H9 (cell line): ENCODE data around the gene CLEC1A. TPM values are rescaled to one million over a fixed set of nuclear protein-coding genes. Genes with fewer than 3 reads are reported as not detected.

Experiments used
- DNase-seq: peaks from one replicate; pipeline ENCODE4 v3.0.0-alpha.2; 2017
- H2AFZ ChIP-seq: one replicate; pipeline ENCODE4 v1.6.1; 2013; ENCODE audit warnings: mild to moderate bottlenecking, low read length, control low read depth, moderate library complexity
- H2AK5ac ChIP-seq: 2 replicates; pipeline ENCODE4 v1.6.1; 2013; ENCODE audit warnings: low read length, control low read depth, mixed read lengths; ENCODE audit not compliant: insufficient read length
- H2BK120ac ChIP-seq: one replicate; pipeline ENCODE4 v1.6.1; 2013; ENCODE audit warnings: low read depth, mild to moderate bottlenecking, low read length, control low read depth, inconsistent platforms; ENCODE audit not compliant: poor library complexity, severe bottlenecking
- H2BK12ac ChIP-seq: 2 replicates; pipeline ENCODE4 v1.6.1; 2013; ENCODE audit warnings: low read length, control low read depth, mixed read lengths, low read depth; ENCODE audit not compliant: insufficient read length
- H2BK15ac ChIP-seq: 2 replicates; pipeline ENCODE4 v1.6.1; 2013; ENCODE audit warnings: low read depth, low read length, control low read depth
- H2BK20ac ChIP-seq: one replicate; pipeline ENCODE4 v1.6.1; 2013; ENCODE audit warnings: low read depth, mild to moderate bottlenecking, low read length, control low read depth, inconsistent platforms; ENCODE audit not compliant: poor library complexity, severe bottlenecking
- H2BK5ac ChIP-seq: 2 replicates; pipeline ENCODE4 v1.6.1; 2013; ENCODE audit warnings: low read length, control low read depth, mixed read lengths; ENCODE audit not compliant: insufficient read length
- H3K14ac ChIP-seq: 2 replicates; pipeline ENCODE4 v1.6.1; 2013; ENCODE audit warnings: low read length, control low read depth; ENCODE audit not compliant: insufficient read depth
- H3K18ac ChIP-seq: 2 replicates; pipeline ENCODE4 v1.6.1; 2013; ENCODE audit warnings: low read depth, mild to moderate bottlenecking, mixed read lengths, low read length, control low read depth; ENCODE audit not compliant: insufficient read length
- H3K23ac ChIP-seq: 2 replicates; pipeline ENCODE4 v1.6.1; 2013; ENCODE audit warnings: low read length, control low read depth, mixed read lengths, low read depth; ENCODE audit not compliant: insufficient read length
- H3K23me2 ChIP-seq: 2 replicates; pipeline ENCODE4 v1.6.1; 2013; ENCODE audit warnings: low read depth, mild to moderate bottlenecking, mixed read lengths, low read length, control low read depth; ENCODE audit not compliant: insufficient read length, poor library complexity, severe bottlenecking
- H3K27ac ChIP-seq: 2 replicates; pipeline ENCODE4 v1.5.1; 2013; ENCODE audit warnings: low read length, control low read depth, mixed read lengths, low read depth; ENCODE audit not compliant: insufficient read length
- H3K27me3 ChIP-seq: 2 replicates; pipeline ENCODE4 v1.6.1; 2013; ENCODE audit warnings: low read length, control low read depth, inconsistent platforms; ENCODE audit not compliant: insufficient read depth
- H3K4ac ChIP-seq: 2 replicates; pipeline ENCODE4 v1.6.1; 2013; ENCODE audit warnings: low read depth, mild to moderate bottlenecking, control low read depth, inconsistent platforms, low read length, moderate library complexity
- H3K4me1 ChIP-seq: 2 replicates; pipeline ENCODE4 v1.6.1; 2013; ENCODE audit warnings: low read length, control low read depth, inconsistent platforms; ENCODE audit not compliant: insufficient read depth
- H3K4me2 ChIP-seq: 2 replicates; pipeline ENCODE4 v1.6.1; 2013; ENCODE audit warnings: low read length, control low read depth, mixed read lengths; ENCODE audit not compliant: insufficient read length, insufficient read depth
- H3K56ac ChIP-seq: 2 replicates; pipeline ENCODE4 v1.6.1; 2013; ENCODE audit warnings: low read depth, mild to moderate bottlenecking, mixed read lengths, low read length, control low read depth; ENCODE audit not compliant: insufficient read length
- H3K79me1 ChIP-seq: 2 replicates; pipeline ENCODE4 v1.6.1; 2013; ENCODE audit warnings: low read depth, mild to moderate bottlenecking, moderate library complexity, low read length, control low read depth, inconsistent platforms; ENCODE audit not compliant: insufficient read depth, poor library complexity, severe bottlenecking
- H3K79me2 ChIP-seq: 2 replicates; pipeline ENCODE4 v1.6.1; 2013; ENCODE audit warnings: low read length, control low read depth, inconsistent platforms; ENCODE audit not compliant: insufficient read depth
- H3K9ac ChIP-seq: 2 replicates; pipeline ENCODE4 v1.6.1; 2013; ENCODE audit warnings: low read length, control low read depth, mixed read lengths; ENCODE audit not compliant: insufficient read length; ENCODE audit errors: extremely low read depth
- H3K9me3 ChIP-seq: one replicate; pipeline ENCODE4 v1.6.1; 2013; ENCODE audit warnings: low read depth, low read length, inconsistent platforms; ENCODE audit not compliant: control insufficient read depth
- H3T11ph ChIP-seq: one replicate; pipeline ENCODE4 v1.6.1; 2013; ENCODE audit warnings: mild to moderate bottlenecking, low read length, control low read depth, inconsistent platforms
- H4K20me1 ChIP-seq: one replicate; pipeline ENCODE4 v1.6.1; 2013; ENCODE audit not compliant: control insufficient read depth, insufficient read length, insufficient read depth
- H4K5ac ChIP-seq: 2 replicates; pipeline ENCODE4 v1.6.1; 2013; ENCODE audit warnings: low read depth, mild to moderate bottlenecking, mixed read lengths, low read length, control low read depth; ENCODE audit not compliant: insufficient read length
- H4K8ac ChIP-seq: replicated peaks from 2 replicates; pipeline ENCODE4 v1.6.1; 2013; ENCODE audit warnings: low read length, control low read depth, mixed read lengths, low read depth; ENCODE audit not compliant: insufficient read length
- H4K91ac ChIP-seq: 2 replicates; pipeline ENCODE4 v1.6.1; 2013; ENCODE audit warnings: low read depth, mild to moderate bottlenecking, moderate library complexity, mixed read lengths, low read length, control low read depth; ENCODE audit not compliant: insufficient read length
- H3K27ac Mint-ChIP-seq, 3 experiments: 2 replicates in 2 of 3; 3 replicates in 1 of 3; pipeline ENCODE4 v1.8.0; 2020 to 2021; ENCODE audit warnings: mixed read lengths in 3 of 3, mild to moderate bottlenecking in 1 of 3, moderate library complexity in 1 of 3
- H3K27me3 Mint-ChIP-seq: 2 replicates; pipeline ENCODE4 v1.8.0; 2021; ENCODE audit warnings: low read depth, mild to moderate bottlenecking, moderate library complexity, mixed read lengths
- H3K36me3 Mint-ChIP-seq, 3 experiments: 2 replicates in 2 of 3; 3 replicates in 1 of 3; pipeline ENCODE4 v1.8.0; 2020 to 2021; ENCODE audit warnings: low read depth in 3 of 3, mixed read lengths in 3 of 3; ENCODE audit not compliant: insufficient read depth in 1 of 3
- H3K4me1 Mint-ChIP-seq, 2 experiments: 2 replicates each; pipeline ENCODE4 v1.8.0; 2020; ENCODE audit warnings: mixed read lengths in 2 of 2
- H3K4me3 Mint-ChIP-seq, 2 experiments: 2 replicates in 1 of 2; 3 replicates in 1 of 2; pipeline ENCODE4 v1.8.0; 2020 to 2021; ENCODE audit warnings: mild to moderate bottlenecking in 2 of 2, mixed read lengths in 2 of 2, moderate library complexity in 1 of 2
- H3K9me3 Mint-ChIP-seq, 2 experiments: 2 replicates in 1 of 2; 3 replicates in 1 of 2; pipeline ENCODE4 v1.8.0; 2020; ENCODE audit warnings: mild to moderate bottlenecking in 2 of 2, mixed read lengths in 2 of 2, moderate library complexity in 1 of 2
- WGBS: extraction: QIAGEN DNeasy Blood & Tissue Kit; methylation state at CpG from one replicate; pipeline ENCODE4 v1.1.7; 2013; ENCODE audit warnings: missing lambda C conversion rate, low lambda C conversion rate, mixed read lengths; ENCODE audit not compliant: insufficient read length; ENCODE audit errors: extremely low coverage; 5-methylcytosine and 5-hydroxymethylcytosine counted together
- total RNA-seq: library from RNA; stranded (reverse); gene quantifications from 2 replicates; pipeline ENCODE4 v1.2.1, GENCODE V29; 2021
- TF ChIP-seq, protein P1 (sequence below): fragments of 200-600 bp; sonication (generic); conservative IDR thresholded peaks from 3 replicates; pipeline ENCODE4 v1.8.0; 2021; ENCODE audit warnings: antibody characterized with exemption, mild to moderate bottlenecking

CLEC1A gene
- total RNA-seq, 1 experiment from 2014 or later: not detected

- H3K4me1 ChIP-seq: no peaks in the 10 kb centered on the region
- no peak overlapping the region for H3K4me2 ChIP-seq
- no peaks in the 10 kb centered on the region for H3K23me2 ChIP-seq
- TF ChIP-seq, protein P1, sequence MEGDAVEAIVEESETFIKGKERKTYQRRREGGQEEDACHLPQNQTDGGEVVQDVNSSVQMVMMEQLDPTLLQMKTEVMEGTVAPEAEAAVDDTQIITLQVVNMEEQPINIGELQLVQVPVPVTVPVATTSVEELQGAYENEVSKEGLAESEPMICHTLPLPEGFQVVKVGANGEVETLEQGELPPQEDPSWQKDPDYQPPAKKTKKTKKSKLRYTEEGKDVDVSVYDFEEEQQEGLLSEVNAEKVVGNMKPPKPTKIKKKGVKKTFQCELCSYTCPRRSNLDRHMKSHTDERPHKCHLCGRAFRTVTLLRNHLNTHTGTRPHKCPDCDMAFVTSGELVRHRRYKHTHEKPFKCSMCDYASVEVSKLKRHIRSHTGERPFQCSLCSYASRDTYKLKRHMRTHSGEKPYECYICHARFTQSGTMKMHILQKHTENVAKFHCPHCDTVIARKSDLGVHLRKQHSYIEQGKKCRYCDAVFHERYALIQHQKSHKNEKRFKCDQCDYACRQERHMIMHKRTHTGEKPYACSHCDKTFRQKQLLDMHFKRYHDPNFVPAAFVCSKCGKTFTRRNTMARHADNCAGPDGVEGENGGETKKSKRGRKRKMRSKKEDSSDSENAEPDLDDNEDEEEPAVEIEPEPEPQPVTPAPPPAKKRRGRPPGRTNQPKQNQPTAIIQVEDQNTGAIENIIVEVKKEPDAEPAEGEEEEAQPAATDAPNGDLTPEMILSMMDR: no peak
- H2BK12ac ChIP-seq: no peak overlapping the region
- H2BK120ac ChIP-seq: no peak overlapping the region
- no peak overlapping the region for H3K4ac ChIP-seq
- no peak overlapping the region for H3K27ac ChIP-seq
- H3K79me1 ChIP-seq: no peaks in the 10 kb centered on the region
- H3K14ac ChIP-seq: no peak overlapping the region
- H2BK20ac ChIP-seq: no peak overlapping the region
- H3K79me2 ChIP-seq: no peaks in the 10 kb centered on the region
- H2AK5ac ChIP-seq: no peak overlapping the region
- Mint-ChIP-seq H3K27me3 (no peaks in the 10 kb centered on the region), H3K9me3 (no peaks in the 10 kb centered on the region; a peak in 2 of 5 replicates), H3K4me3 (no peak overlapping the region), H3K27ac (no peak overlapping the region; a peak in 1 of 7 replicates), H3K4me1 (no peaks in the 10 kb centered on the region), H3K36me3 (no peaks in the 10 kb centered on the region)
- H4K8ac ChIP-seq: no peak overlapping the region
- H3K9ac ChIP-seq: no peak overlapping the region
- no peak overlapping the region for H3K56ac ChIP-seq
- H2BK5ac ChIP-seq: no peak overlapping the region
- WGBS: no CpG with 5 or more reads among the region's 4 CpGs
- H3K9me3 ChIP-seq: no peaks in the 10 kb centered on the region
- no peaks in the 10 kb centered on the region for H4K20me1 ChIP-seq
- no peak overlapping the region for H4K91ac ChIP-seq
- no peak for DNase-seq
- H3T11ph ChIP-seq: no peak overlapping the region
- H2AFZ ChIP-seq: no peak overlapping the region
- no peak overlapping the region for H2BK15ac ChIP-seq
- no peak overlapping the region for H3K18ac ChIP-seq
- H3K27me3 ChIP-seq: no peaks in the 10 kb centered on the region
- H4K5ac ChIP-seq: no peak overlapping the region
- H3K23ac ChIP-seq: no peak overlapping the region
These were observed 23.9 kb upstream of the CLEC1A start for GRCh38 chr12:10122689-10123088.
